ENCODE results near the gene KCND3. TPM values are rescaled to one million over a fixed set of nuclear protein-coding genes. Genes with fewer than 3 reads are reported as not detected.

KCND3 gene
- total RNA-seq, 1 donor from 2014 or later: 2.2 TPM

DNA sequence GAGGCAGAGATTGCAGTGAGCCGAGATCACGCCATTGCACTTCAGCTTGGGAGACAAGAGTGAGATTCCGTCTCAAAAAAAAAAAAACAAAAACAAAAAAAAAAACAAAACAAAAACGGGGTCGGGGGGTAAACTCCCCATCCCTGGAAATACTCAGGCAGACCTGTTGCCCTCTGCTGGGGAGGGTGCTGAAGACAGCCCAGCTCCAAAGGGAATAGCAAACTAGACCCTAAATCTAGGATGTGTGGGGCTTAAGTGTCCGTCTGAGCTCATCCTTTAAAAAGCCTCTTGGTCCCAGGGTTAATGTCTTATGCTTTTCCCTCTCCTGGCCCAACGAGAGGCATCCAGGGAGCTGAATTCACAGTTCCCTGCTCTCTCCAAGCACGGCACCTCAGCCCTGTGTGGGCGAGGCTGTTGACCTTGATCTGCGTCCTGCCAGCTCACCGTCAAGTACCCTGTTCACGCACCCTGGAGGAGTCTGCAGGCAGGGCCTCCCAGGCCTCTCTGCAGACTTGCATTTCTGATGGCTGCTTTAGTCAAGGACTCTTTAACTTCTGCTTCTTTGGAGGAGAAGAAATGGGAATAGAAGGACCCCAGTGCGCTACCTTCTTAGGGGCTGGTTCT is 22.3 kb downstream of the KCND3 start:
- Mint-ChIP-seq H3K4me1 (ENCODE audit: unreplicated experiment) (no peaks in the 10 kb centered on the region), H3K9me3 (no peaks in the 10 kb centered on the region)

DNA sequence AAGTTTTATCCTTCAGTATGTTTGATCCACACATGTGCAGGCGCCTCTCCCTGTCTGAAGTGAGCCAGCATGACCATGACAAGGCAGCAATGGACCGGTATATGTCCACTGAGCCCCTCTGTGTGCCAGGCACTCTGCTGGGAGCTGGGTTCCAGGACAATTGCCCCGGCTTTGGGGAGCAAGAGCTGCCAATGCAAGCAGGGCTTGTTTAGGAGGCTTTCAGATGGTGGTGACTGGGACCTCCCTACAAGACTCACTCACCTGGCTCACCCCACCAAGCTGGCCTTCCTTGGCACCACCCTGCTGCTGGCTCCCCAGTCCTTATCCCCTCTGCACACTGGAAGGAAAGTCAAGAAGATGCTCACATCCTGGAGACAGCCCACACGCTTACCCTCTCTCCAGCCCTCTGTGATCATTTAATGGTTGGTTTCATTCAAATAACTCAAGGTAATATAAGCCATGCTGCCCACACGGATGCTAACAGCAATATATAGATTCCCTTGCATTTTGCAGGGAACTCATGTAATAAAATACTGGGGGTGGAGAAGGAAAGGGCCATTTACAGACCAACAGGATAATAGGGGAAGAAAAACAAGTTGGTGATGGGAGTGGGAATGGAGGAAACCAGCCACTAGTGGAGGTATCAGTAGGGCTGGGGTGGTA is 23.6 kb downstream of the KCND3 start:
- Mint-ChIP-seq H3K27ac (no peak overlapping the region), H3K27me3 (peaks cover 35% of the 10 kb centered on the region), H3K4me1 (ENCODE audit: unreplicated experiment) (no peaks in the 10 kb centered on the region), H3K36me3 (no peaks in the 10 kb centered on the region), H3K4me3 (no peak overlapping the region), H3K9me3 (no peaks in the 10 kb centered on the region)
- TF ChIP-seq, protein P1, sequence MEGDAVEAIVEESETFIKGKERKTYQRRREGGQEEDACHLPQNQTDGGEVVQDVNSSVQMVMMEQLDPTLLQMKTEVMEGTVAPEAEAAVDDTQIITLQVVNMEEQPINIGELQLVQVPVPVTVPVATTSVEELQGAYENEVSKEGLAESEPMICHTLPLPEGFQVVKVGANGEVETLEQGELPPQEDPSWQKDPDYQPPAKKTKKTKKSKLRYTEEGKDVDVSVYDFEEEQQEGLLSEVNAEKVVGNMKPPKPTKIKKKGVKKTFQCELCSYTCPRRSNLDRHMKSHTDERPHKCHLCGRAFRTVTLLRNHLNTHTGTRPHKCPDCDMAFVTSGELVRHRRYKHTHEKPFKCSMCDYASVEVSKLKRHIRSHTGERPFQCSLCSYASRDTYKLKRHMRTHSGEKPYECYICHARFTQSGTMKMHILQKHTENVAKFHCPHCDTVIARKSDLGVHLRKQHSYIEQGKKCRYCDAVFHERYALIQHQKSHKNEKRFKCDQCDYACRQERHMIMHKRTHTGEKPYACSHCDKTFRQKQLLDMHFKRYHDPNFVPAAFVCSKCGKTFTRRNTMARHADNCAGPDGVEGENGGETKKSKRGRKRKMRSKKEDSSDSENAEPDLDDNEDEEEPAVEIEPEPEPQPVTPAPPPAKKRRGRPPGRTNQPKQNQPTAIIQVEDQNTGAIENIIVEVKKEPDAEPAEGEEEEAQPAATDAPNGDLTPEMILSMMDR (conservative IDR thresholded peaks at IDR 0.05): no peak
- no peak for DNase-seq (ENCODE audit: extremely low spot score, unreplicated experiment)

More for the DNA sequence above, 22.3 kb downstream of the KCND3 start:
- no peak overlapping the region for H3K4me3 Mint-ChIP-seq
- peaks cover 37% of the 10 kb centered on the region for H3K27me3 Mint-ChIP-seq
- H3K27ac Mint-ChIP-seq: no peak overlapping the region
- no peak for DNase-seq (ENCODE audit: extremely low spot score, unreplicated experiment)
- TF ChIP-seq, protein P1 (conservative IDR thresholded peaks at IDR 0.05): no peak
- no peaks in the 10 kb centered on the region for H3K36me3 Mint-ChIP-seq

DNA sequence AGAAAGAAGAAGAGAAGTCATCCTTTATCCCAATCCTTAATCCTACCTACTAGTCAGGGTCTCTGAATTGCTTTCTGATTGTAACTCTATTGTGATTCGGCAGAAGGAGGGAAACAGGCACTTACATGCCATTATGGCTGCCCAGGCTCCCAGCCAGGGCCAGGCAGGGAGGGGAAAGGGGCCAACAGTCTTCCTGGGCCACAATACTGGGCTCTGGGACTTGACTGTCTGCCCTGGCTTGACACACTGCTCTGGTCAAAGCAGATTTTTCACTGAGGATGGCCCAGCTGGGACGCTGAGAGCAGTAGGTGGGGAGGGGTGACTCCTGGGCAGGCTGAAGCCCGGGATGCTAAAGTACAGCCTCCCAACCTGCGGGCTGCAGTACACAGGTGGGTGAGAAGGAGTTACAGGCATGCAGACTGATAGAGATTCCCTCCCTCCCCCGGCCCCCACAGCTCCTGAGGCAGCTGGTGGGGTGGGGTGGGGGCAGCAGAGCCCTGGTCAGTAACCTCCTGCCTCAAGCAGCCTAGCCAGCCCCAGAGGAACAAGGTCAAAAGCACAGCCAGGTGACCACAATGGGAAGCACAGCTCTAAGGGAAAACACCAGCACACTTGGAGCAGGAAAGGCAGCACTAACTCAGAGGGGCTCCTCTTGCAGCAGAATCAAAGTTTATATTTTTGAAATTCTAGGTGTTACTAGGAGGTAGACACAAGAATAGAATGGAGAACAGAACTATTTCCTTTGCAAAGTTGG is 25.3 kb downstream of the KCND3 start:
- peaks cover 33% of the 10 kb centered on the region for H3K27me3 Mint-ChIP-seq
- no peak for DNase-seq (ENCODE audit: extremely low spot score, unreplicated experiment)
- H3K9me3 Mint-ChIP-seq: no peaks in the 10 kb centered on the region
- no peak overlapping the region for H3K27ac Mint-ChIP-seq
- H3K36me3 Mint-ChIP-seq: no peaks in the 10 kb centered on the region
- TF ChIP-seq, protein P1 (conservative IDR thresholded peaks at IDR 0.05): no peak
- H3K4me1 Mint-ChIP-seq (ENCODE audit: unreplicated experiment): no peaks in the 10 kb centered on the region
- H3K4me3 Mint-ChIP-seq: no peak overlapping the region

DNA sequence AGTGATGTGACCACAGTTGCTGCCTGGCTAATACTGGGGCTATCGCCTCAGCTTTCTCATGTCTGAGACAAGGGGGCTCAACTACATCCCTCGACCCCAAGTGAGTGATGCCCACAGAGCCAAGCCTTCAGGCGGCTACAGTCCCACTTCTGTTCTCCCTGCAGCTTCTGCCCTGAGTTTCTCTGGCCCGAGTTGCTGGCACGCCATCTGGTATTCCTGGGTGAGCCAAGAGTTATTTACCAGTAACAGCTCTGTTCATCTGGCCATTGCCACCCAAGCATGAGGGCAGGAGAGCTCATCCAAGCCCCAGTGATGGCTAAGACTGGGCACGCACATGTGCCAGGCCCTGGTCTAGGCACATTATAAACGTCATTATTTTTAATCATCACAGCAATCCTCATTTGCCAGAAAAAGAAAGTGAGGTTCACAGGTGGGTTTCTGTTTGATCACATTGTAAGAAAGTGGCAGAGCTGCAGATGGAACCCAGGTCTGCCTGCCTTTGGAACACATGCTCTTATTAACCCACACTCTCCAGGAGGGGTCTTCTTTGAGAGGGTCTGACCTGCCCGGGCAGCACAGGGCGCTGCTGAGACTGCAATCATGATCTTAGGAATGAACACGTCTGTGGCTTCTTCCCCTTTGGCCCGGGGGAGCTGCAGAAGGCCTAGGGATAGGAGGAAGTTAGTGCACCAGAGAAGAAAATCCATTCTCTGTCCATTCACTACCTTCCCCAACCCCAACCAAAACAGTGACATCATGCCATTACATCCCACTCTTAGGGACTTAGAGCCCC is 27.5 kb downstream of the KCND3 start:
- Mint-ChIP-seq H3K27me3 (peaks cover 49% of the 10 kb centered on the region), H3K4me3 (no peak overlapping the region), H3K9me3 (no peaks in the 10 kb centered on the region), H3K27ac (no peak overlapping the region), H3K4me1 (ENCODE audit: unreplicated experiment) (peaks cover 2% of the 10 kb centered on the region), H3K36me3 (no peaks in the 10 kb centered on the region)
- TF ChIP-seq, protein P1 (conservative IDR thresholded peaks at IDR 0.05): no peak
- no peak for DNase-seq (ENCODE audit: extremely low spot score, unreplicated experiment)

DNA sequence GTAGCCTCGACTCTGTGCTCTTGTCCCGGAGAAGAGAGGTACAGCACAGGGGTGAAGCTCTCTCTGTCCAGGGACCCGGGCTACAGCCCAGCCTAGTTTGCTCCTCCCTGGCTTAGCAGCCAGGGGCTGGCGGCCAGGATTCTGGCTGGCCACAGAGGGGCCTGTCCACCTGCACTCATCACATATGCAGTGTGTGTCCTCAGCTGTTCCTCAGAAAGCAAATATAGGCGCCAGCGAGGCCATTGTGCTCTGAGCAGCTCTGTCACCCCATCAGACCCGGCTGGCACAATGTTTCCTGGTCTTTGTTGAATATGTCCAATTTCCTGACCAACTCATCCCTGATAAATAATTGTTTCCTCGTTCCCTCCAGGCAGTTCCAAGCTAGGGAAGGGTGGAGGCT is 28.5 kb downstream of the KCND3 start:
- Mint-ChIP-seq H3K27me3 (peaks cover 52% of the 10 kb centered on the region), H3K27ac (no peak overlapping the region), H3K4me1 (ENCODE audit: unreplicated experiment) (peaks cover 7% of the 10 kb centered on the region)

More for the DNA sequence above, 28.5 kb downstream of the KCND3 start:
- Mint-ChIP-seq H3K36me3 (no peaks in the 10 kb centered on the region), H3K9me3 (no peaks in the 10 kb centered on the region), H3K4me3 (no peak overlapping the region)
- TF ChIP-seq, protein P1 (conservative IDR thresholded peaks at IDR 0.05): no peak
- DNase-seq (ENCODE audit: extremely low spot score, unreplicated experiment): no peak

All from type B pancreatic cell (in vitro differentiated cells).